ENCODE results near the gene SGMS1.
"Not testable (repeated sequence)": the region's sequence is repeated elsewhere in the genome, so short reads cannot be mapped to it uniquely, and the experiment has no call there.

Gene SGMS1

DNA sequence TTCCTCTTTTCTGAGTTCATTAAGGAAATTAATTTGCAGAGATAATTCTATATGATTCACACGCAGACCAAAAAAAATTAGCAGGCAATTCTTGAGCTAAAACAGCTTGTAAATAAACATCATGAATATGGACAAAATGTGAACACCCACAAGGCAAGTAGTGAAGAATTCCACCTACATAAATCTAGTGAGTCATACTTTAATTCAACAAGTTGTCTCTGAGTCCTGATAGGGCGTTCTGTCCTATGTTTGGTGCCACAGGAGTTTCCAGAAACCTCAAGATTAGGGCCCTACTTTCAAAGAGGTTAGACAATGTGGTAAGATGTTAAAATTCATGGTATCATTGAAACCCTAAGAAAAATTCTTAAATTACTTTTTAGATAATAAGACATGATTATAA, 122.3 kb downstream of the SGMS1 start:
- no peak for DNase-seq

GRCh38 chr10:50498465-50498864, 125.3 kb downstream of the SGMS1 start:
- no peak for DNase-seq

GRCh38 chr10:50497758-50498157, 126.0 kb downstream of the SGMS1 start:
- no peak for DNase-seq

- no peak for DNase-seq
Observed at GRCh38 chr10:50496228-50496627, 127.5 kb downstream of the SGMS1 start.

GRCh38 chr10:50490241-50490640, 133.5 kb downstream of the SGMS1 start:
- DNase-seq, result no peak

- not testable (repeated sequence) for DNase-seq
Observed at GRCh38 chr10:50484550-50484949, 139.2 kb downstream of the SGMS1 start.

DNA sequence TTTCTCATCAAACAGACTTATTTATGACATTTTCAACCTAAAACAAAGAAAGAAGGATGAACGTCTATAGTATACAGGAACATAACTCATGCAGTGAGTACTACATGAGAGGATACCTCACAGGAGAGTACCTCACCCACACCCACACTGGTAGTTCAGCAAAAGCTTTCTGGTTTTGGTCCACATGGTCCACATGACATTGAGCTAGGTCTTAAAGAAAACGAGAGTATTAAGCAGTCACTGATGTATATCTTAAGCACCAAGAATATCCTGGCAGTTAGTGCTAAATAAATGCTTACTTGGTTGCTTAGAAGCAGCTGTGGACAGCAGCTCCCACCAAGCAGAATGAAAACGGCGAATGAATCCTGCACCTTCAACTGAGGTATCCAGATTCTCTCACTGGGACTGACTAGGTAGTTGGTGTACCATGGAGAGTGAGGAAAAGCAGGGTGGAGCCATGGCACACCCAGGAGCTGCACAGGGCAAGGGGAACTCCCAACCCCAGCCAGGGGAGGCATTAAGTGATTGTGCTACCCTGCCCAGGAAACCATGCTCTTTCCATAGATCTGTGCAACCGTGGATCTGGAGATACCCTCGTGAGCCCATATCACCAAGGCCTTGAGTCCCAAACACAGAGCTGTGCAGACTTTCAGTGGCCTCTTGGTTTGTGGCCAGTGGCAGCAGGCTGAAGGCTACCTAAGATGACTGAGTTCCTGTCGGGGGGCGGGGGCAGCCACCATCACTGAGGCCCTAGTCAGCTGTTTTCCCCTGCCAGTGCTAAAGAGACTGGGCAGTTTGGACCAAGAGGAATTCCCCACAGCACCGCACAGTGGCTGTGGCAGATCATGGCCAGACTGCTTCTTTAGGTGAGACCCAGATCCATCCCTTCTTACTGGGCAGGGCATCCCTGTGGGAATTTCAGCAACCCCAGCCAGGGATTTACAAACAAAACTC, 143.4 kb downstream of the SGMS1 start:
- no peak for DNase-seq

DNA sequence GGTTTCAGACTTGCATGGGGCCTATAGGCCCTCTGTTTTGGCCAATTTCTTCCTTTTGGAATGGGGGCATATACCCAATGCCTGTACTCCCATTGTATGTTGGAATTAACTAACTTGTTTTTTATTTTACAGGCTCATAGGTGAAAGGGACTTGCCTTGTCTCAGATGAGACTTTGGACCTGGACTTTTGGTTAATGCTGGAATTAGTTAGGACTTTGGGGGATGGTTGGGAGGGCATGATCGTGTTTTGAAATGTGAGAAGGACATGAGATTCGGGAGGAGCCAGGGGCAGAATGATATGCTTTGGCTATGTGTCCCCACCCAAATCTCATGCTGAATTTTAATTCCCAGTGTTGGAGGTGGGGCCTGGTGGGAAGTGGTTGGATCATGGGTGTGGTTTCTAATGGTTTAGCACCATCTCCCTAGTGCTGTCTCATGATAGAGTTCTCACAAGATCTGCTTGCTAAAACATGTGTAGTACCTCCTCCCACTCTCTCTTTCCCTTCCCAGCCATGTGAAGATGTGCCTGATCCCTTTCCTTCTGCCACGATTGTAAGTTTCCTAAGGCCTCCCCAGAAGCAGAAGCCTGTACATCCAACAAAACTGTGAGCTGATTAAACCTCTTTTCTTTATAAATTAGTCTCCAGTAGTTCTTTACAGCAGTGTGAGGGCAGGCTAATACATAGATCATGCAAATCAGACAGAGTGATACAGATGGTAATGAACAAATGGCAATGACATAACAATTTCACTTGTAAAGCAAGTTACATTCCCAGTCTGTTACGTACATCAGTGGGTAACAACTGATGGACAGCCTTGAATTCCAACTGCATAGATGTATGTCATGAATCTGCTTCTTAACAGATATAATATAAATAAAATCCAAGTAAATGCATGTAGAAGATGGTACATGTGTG, 146.2 kb downstream of the SGMS1 start:
- DNase-seq, result no peak

DNA sequence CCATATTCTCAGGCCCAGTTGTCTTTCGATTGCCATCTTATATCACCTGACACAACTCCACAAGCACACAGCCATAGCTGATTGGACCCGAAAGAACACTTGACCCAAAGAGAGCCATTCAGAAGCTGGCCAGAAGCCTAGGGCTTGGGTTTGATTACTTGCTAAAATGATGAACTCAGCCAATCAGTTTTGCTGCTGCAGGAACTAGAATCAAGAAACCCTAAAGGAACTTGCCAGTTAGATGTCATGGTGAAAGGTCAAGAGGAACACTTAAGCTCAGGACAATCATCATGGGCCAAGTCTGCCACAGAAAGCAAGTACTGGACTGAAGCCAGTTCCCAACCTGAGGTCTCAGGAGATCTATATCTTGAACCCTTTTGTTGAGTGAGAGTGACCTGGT, 150.0 kb downstream of the SGMS1 start:
- DNase-seq, result no peak

DNA sequence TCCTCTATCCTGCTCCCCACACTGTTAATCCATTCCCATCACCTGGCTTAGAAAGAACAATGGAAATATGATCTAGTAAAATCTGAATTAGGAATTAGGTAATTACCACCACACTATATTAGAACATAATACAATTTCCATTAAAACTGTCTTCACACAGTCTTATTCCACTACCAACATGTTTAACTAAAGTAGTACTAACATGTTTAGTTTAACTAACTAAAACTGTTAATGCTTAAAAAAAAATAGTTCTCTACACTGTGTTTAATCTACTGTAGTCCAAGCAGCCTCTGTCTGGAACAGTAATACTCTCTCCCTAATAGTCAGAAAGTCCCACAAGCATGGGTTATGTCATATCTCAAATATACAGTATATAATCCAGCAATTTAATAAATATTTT, 150.8 kb downstream of the SGMS1 start:
- no peak for DNase-seq

- no peak for DNase-seq
Observed at GRCh38 chr10:50471583-50471975, 152.2 kb downstream of the SGMS1 start.

- DNase-seq, result no peak
Observed at GRCh38 chr10:50470798-50471582, 152.8 kb downstream of the SGMS1 start.

DNA sequence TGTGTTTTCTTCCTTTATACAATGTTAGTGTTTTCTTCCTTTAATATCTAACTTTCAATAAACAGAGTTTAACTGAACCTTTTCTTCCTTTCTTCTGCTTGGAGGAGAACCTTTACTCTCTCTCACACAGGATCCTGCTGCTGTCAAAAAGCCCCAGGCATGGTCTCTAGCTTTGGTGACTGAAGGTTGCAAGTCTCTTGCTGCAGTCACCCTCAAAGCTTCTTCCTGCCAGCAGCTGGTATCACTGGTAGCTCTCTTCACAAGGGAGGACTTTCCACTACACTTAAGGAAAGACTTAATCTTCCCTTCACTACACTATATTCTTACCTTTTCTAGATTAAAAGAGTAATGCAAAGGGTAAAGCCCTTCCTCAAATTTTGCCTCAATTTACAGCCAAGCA, 153.4 kb downstream of the SGMS1 start:
- DNase-seq, result no peak

DNA sequence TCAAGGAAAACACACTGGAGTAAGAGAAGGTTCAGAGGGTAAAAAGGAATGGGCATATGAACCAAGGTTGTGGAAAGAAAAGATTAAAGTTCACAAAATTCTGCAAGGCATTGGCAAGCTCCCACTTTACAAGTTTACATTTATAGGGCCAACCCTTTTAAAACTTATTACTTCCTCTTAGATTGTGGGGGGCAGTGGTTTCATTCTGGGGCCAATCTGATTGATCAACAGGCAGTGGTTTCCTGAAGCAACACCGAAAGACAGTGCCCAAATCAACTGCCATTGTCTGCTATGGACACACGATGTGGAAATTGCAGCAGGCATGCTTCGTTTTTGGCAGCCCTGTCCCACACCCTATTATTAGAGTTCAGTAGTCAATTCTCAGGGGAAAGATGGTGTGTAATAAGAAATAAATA, 154.0 kb downstream of the SGMS1 start:
- DNase-seq, result peak; percentile 70

- DNase-seq, result no peak
Observed at GRCh38 chr10:50469288-50469687, 154.5 kb downstream of the SGMS1 start.

GRCh38 chr10:50467209-50467608, 156.5 kb downstream of the SGMS1 start:
- no peak for DNase-seq

GRCh38 chr10:50464004-50464409, 159.7 kb downstream of the SGMS1 start:
- peak; percentile 84 for DNase-seq

GRCh38 chr10:50461834-50462233, 161.9 kb downstream of the SGMS1 start:
- no peak for DNase-seq

GRCh38 chr10:50461123-50461522, 162.6 kb downstream of the SGMS1 start:
- DNase-seq, result no peak

- no peak for DNase-seq
Observed at GRCh38 chr10:50456719-50457118, 167.0 kb downstream of the SGMS1 start.

DNA sequence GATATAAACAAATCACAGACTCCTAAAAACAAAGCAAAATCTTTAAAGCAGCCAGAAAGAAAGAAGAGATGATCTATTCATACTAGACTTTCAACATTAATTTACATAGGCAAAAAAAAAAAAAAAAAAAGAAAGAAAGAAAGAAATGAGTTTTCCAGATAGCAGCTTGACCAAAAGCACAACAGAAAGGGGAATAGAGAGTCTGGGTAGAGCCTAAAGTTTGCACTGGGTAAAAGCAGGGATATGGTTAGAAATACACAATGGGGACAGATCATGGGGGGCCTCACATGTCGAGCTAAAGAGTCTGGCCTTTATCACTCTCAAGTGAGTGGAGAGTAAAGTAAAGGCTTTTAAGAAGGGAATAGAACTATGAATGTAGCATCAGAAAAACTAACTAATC, 169.8 kb downstream of the SGMS1 start:
- no peak for DNase-seq

DNA sequence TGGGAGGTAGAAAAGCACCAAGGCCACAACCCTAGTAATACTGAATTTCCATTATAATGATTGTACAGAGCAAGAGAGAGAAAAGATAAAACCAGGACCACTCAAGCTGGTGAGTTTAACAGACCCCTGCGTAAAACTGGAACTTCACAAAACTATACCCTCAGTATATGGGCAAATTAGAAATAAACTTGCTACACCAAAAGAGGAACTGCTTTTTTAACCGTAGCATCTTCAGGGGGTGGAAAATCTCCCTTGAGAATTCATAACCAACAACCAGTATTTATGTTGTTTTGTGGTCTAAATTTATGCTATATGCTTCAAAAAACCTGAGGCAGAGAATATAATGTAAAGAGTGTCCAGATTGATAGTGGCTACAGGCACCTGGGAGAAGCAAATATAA, 171.2 kb downstream of the SGMS1 start:
- DNase-seq, result peak; percentile 44

DNA sequence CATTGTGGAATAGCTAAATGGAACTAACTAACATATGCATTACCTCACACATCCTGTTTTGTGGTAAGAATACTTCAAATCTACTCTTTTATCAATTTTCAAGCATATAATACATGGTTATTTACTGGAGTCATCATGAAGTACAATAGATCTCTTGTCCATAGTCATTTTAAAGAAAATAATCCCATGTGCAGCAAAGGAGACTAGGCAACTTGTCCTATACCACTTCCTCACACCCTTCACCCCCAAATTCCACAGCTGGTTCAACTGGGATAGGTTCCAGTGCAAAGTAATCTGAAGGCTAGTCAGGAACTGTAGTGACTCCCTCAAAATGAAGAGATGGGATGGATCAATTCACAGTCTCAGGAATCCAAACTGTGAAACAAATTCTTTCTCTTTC, 176.1 kb downstream of the SGMS1 start:
- no peak for DNase-seq
